RWPE1 (cell line): ENCODE results near the gene AK1.
A peak's percentile ranks its signal among the peaks of the same experiment; 100 is the strongest.

ENCODE experiments used
- CTCF ChIA-PET: fragments of 350-600 bp; sonication (Branson Sonifier 250); formaldehyde crosslinking; extraction: SDS; loops from one replicate; lab custom pipeline; 2021; lab: Yijun Ruan, JAX
- POLR2A ChIA-PET: fragments of 400-600 bp; formaldehyde crosslinking; extraction: SDS; loops from one replicate; lab custom pipeline; 2020; ENCODE audit warnings: antibody characterized with exemption; ENCODE audit not compliant: low non-redundant PET; lab: Yijun Ruan, JAX
- DNase-seq: peaks from one replicate; pipeline ENCODE4 v3.0.0; 2012; ENCODE audit warnings: low spot score
- H3K27ac ChIP-seq: fragments of 450-650 bp; 2 replicates; pipeline ENCODE4 v1.5.1; 2017
- TF ChIP-seq, protein P1 (sequence below): fragments of 450-650 bp; conservative IDR thresholded peaks from 2 replicates; pipeline ENCODE4 v1.5.1; 2017; ENCODE audit warnings: low read depth, mild to moderate bottlenecking

AK1 gene

DNA sequence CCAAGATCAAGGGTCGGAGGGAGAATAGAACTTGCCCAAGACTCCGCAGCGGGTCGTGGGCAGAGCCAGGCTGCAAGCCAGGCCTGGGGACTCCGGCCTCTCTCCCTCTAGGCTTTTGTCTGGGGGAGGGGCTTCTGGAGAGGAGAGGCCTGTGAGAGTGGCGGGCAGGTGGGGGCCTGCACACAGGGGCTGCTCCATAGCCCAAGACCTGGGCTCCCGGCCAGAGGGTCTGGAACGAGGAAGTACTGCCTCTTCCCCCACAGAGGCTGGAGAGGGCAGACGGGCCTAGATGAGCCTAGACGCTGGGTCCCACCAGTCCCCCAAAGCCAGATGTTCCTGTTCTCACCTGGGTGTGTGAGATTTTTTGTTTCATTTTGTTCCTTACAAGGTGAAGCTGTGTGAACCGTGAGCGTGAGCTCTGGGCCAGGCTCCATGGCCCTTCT lies 27.1 kb upstream of the AK1 start:
- no peak for DNase-seq
- ChIA-PET CTCF (no interaction called here), POLR2A (no interaction called here)
- TF ChIP-seq, protein P1, sequence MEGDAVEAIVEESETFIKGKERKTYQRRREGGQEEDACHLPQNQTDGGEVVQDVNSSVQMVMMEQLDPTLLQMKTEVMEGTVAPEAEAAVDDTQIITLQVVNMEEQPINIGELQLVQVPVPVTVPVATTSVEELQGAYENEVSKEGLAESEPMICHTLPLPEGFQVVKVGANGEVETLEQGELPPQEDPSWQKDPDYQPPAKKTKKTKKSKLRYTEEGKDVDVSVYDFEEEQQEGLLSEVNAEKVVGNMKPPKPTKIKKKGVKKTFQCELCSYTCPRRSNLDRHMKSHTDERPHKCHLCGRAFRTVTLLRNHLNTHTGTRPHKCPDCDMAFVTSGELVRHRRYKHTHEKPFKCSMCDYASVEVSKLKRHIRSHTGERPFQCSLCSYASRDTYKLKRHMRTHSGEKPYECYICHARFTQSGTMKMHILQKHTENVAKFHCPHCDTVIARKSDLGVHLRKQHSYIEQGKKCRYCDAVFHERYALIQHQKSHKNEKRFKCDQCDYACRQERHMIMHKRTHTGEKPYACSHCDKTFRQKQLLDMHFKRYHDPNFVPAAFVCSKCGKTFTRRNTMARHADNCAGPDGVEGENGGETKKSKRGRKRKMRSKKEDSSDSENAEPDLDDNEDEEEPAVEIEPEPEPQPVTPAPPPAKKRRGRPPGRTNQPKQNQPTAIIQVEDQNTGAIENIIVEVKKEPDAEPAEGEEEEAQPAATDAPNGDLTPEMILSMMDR, result no peak
- H3K27ac ChIP-seq, result peak overlapping the region; percentile 62

GRCh38 chr9:127903557-127904475 lies 26.3 kb upstream of the AK1 start:
- no peak for DNase-seq
- CTCF ChIA-PET, result no interaction called here
- TF ChIP-seq, protein P1, result no peak
- POLR2A ChIA-PET, result interaction anchor here (0.7 kb wide), 1 partner anchor 93 kb away, joined by 6 read pairs; no protein-coding TSS in a partner anchor
- H3K27ac ChIP-seq, result peak overlapping the region; percentile 62

- ChIA-PET CTCF (interaction anchor here (1.1 to 1.4 kb wide), 4 partner anchors 11 to 219 kb away, joined by 3 to 4 read pairs (median 4); partner anchors contain the start of gene ST6GALNAC4), POLR2A (interaction anchor here (0.6 kb wide), 2 partner anchors 107 to 401 kb away, joined by 4 to 6 read pairs; no protein-coding TSS in a partner anchor)
- TF ChIP-seq, protein P1, result no peak
- DNase-seq, result peak; percentile 95
- H3K27ac ChIP-seq, result peak within 1 kb of the TSS; percentile 84
Observed at GRCh38 chr9:127899128-127899943, 21.9 kb upstream of the AK1 start, which contains the start of gene ST6GALNAC6. Gene ST6GALNAC6 (minus strand): TSS chr9:127899603. CDS start chr9:127897981, 1,622 bp downstream.

- POLR2A ChIA-PET, result interaction anchor here (0.6 to 1.0 kb wide), 2 partner anchors 17 to 107 kb away, joined by 3 to 6 read pairs; no protein-coding TSS in a partner anchor
- CTCF ChIA-PET, result interaction anchor here (0.7 to 1.4 kb wide), 5 partner anchors 12 to 137 kb away, joined by 3 to 4 read pairs (median 3); partner anchors contain the start of gene ST6GALNAC4
- DNase-seq, result peak; percentile 74
- peak overlapping the region; percentile 84 for H3K27ac ChIP-seq
- TF ChIP-seq, protein P1, result no peak
Observed at GRCh38 chr9:127898433-127899127, 21.1 kb upstream of the AK1 start.

GRCh38 chr9:127897193-127897692 lies 19.8 kb upstream of the AK1 start:
- ChIA-PET CTCF (interaction anchor here (0.9 kb wide), 1 partner anchor 10 kb away, joined by 3 read pairs; no protein-coding TSS in a partner anchor), POLR2A (no interaction called here)
- H3K27ac ChIP-seq, result peak overlapping the region; percentile 84
- TF ChIP-seq, protein P1, result no peak
- DNase-seq, result peak; percentile 82
